Neural progenitor cell (in vitro differentiated cells): ENCODE measurements around the gene ISL2. TPM values are rescaled to one million over a fixed set of nuclear protein-coding genes. Genes with fewer than 3 reads are reported as not detected.

ENCODE experiments used
- DNase-seq: peaks from one replicate; pipeline ENCODE4 v3.0.0-alpha.2; 2016; ENCODE audit warnings: low spot score
- H2AFZ ChIP-seq: fragments of 200-600 bp; sonication (generic); replicated peaks from 2 replicates; pipeline ENCODE4 v1.6.1; 2016; ENCODE audit warnings: antibody characterized with exemption
- H3F3A ChIP-seq: fragments of 200-600 bp; sonication (generic); 2 replicates; pipeline ENCODE4 v1.6.1; 2016; ENCODE audit warnings: antibody characterized with exemption, low read depth
- H3K27ac ChIP-seq: fragments of 200-600 bp; sonication (generic); 2 replicates; pipeline ENCODE4 v1.5.1; 2016; ENCODE audit warnings: mild to moderate bottlenecking
- H3K27me3 ChIP-seq: fragments of 200-600 bp; sonication (generic); 2 replicates; pipeline ENCODE4 v1.6.1; 2016; ENCODE audit warnings: mild to moderate bottlenecking, moderate library complexity
- H3K36me3 ChIP-seq: fragments of 200-600 bp; sonication (generic); 2 replicates; pipeline ENCODE4 v1.5.1; 2016
- H3K4me1 ChIP-seq: fragments of 200-600 bp; sonication (generic); 2 replicates; pipeline ENCODE4 v1.6.1; 2016; ENCODE audit warnings: mixed run types
- H3K4me2 ChIP-seq: fragments of 200-600 bp; sonication (generic); 2 replicates; pipeline ENCODE4 v1.6.1; 2016
- H3K4me3 ChIP-seq: fragments of 200-600 bp; sonication (generic); 2 replicates; pipeline ENCODE4 v1.5.1; 2016
- H3K79me2 ChIP-seq: fragments of 200-600 bp; sonication (generic); 2 replicates; pipeline ENCODE4 v1.6.1; 2016; ENCODE audit warnings: low read depth
- H3K9ac ChIP-seq: fragments of 200-600 bp; sonication (generic); 2 replicates; pipeline ENCODE4 v1.6.1; 2016
- H3K9me3 ChIP-seq: fragments of 200-600 bp; sonication (generic); 2 replicates; pipeline ENCODE4 v1.5.1; 2016; ENCODE audit warnings: low read depth
- H4K20me1 ChIP-seq: fragments of 200-600 bp; sonication (generic); 2 replicates; pipeline ENCODE4 v1.6.1; 2016; ENCODE audit warnings: low read depth
- H3K27ac Mint-ChIP-seq: 3 replicates; pipeline ENCODE4 v1.8.0; 2021; ENCODE audit warnings: mixed read lengths
- H3K27me3 Mint-ChIP-seq: 2 replicates; pipeline ENCODE4 v1.8.0; 2022; ENCODE audit warnings: low read depth, mild to moderate bottlenecking, inconsistent platforms, moderate library complexity, mixed read lengths; ENCODE audit not compliant: insufficient read depth
- H3K36me3 Mint-ChIP-seq: 3 replicates; pipeline ENCODE4 v1.8.0; 2021; ENCODE audit warnings: mixed read lengths
- H3K4me1 Mint-ChIP-seq: 3 replicates; pipeline ENCODE4 v1.8.0; 2021; ENCODE audit warnings: mixed read lengths
- H3K4me3 Mint-ChIP-seq: 3 replicates; pipeline ENCODE4 v1.8.0; 2021; ENCODE audit warnings: mild to moderate bottlenecking, moderate library complexity, mixed read lengths
- H3K9me3 Mint-ChIP-seq: 3 replicates; pipeline ENCODE4 v1.8.0; 2020; ENCODE audit warnings: mixed read lengths
- EZH2 ChIP-seq: fragments of 200-600 bp; sonication (generic); IDR thresholded peaks from 2 replicates; pipeline ENCODE4 v1.6.1; 2017; ENCODE audit warnings: antibody characterized with exemption, mild to moderate bottlenecking, moderate library complexity
- EZH2phosphoT487 ChIP-seq: fragments of 200-600 bp; sonication (generic); IDR thresholded peaks from 2 replicates; pipeline ENCODE4 v1.6.1; 2017; ENCODE audit warnings: antibody characterized with exemption
- total RNA-seq: library from RNA; depleted of rRNA; stranded (reverse); fragments of >200 nt; gene quantifications from 2 replicates; pipeline ENCODE4 v1.2.3, GENCODE V29; 2015; ENCODE audit warnings: low replicate concordance
- TF ChIP-seq, protein P1 (sequence below): fragments of 200-600 bp; sonication (generic); IDR thresholded peaks from 2 replicates; pipeline ENCODE4 v1.5.1; 2017; ENCODE audit warnings: antibody characterized with exemption, mild to moderate bottlenecking

Gene ISL2
- total RNA-seq, 1 donor from 2014 or later, result not detected

DNA sequence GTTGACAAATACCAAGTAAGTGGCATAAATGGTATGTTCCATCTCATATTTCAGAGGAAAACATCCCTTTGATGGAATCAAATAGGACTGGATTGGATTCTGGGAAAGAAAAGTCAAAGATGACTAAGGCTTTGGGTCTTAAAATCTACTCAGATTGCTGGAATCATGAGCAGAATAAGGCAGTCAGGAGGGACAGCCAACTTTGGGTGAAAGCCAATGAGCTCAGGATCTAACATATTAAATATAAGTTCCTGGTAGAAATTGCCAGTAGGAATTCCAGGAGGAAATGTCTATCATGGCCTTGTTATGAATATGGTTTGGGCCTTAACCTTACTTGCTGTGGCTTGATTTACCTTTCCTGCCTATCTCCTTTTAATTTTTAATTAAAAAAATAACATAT lies 55.3 kb downstream of the ISL2 start:
- Histone ChIP-seq H3F3A (no peaks in the 10 kb centered on the region), H3K4me1 (peaks cover 7% of the 10 kb centered on the region), H3K79me2 (no peaks in the 10 kb centered on the region), H3K27ac (no peak overlapping the region), H3K9me3 (no peaks in the 10 kb centered on the region), H3K27me3 (no peaks in the 10 kb centered on the region), H3K9ac (no peak overlapping the region), H3K36me3 (no peaks in the 10 kb centered on the region), H2AFZ (no peak overlapping the region), H3K4me2 (no peak overlapping the region), H3K4me3 (no peak overlapping the region), H4K20me1 (no peaks in the 10 kb centered on the region)
- no peak for DNase-seq
- Mint-ChIP-seq H3K27me3 (no peaks in the 10 kb centered on the region), H3K4me1 (no peaks in the 10 kb centered on the region), H3K4me3 (no peak overlapping the region), H3K9me3 (no peaks in the 10 kb centered on the region), H3K36me3 (no peaks in the 10 kb centered on the region), H3K27ac (no peak overlapping the region)
- TF ChIP-seq EZH2 (no peak), EZH2phosphoT487 (no peak)
- TF ChIP-seq, protein P1, sequence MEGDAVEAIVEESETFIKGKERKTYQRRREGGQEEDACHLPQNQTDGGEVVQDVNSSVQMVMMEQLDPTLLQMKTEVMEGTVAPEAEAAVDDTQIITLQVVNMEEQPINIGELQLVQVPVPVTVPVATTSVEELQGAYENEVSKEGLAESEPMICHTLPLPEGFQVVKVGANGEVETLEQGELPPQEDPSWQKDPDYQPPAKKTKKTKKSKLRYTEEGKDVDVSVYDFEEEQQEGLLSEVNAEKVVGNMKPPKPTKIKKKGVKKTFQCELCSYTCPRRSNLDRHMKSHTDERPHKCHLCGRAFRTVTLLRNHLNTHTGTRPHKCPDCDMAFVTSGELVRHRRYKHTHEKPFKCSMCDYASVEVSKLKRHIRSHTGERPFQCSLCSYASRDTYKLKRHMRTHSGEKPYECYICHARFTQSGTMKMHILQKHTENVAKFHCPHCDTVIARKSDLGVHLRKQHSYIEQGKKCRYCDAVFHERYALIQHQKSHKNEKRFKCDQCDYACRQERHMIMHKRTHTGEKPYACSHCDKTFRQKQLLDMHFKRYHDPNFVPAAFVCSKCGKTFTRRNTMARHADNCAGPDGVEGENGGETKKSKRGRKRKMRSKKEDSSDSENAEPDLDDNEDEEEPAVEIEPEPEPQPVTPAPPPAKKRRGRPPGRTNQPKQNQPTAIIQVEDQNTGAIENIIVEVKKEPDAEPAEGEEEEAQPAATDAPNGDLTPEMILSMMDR, result no peak

Other genes starting within 250 kb of the ISL2 start
- 77.3 and 99.3 TPM in 2 replicates for gene ETFA, start 25.3 kb upstream of the ISL2 start, total RNA-seq